Uterus (tissue), 4 donors: ENCODE data around the gene FAM171A2. TPM values are rescaled to one million over a fixed set of nuclear protein-coding genes. Genes with fewer than 3 reads are reported as not detected.

ENCODE experiments used
- DNase-seq, 2 donors: peaks; one replicate each; pipeline ENCODE4 v3.0.0-alpha.2; 2019 to 2020
- H3K27ac ChIP-seq, 2 donors: fragments of 200-600 bp; sonication (generic); 1 replicate in 1 of 2; 2 replicates in 1 of 2; pipeline ENCODE4 v1.5.1; 2016 to 2018
- H3K27me3 ChIP-seq, 2 donors: fragments of 200-600 bp; sonication (generic); one replicate each; pipeline ENCODE4 v1.5.1; 2018 to 2019; ENCODE audit warnings: control low read depth in 1 of 2
- H3K36me3 ChIP-seq, 2 donors: fragments of 200-600 bp; sonication (generic); one replicate each; pipeline ENCODE4 v1.5.1; 2019; ENCODE audit warnings: control low read depth in 1 of 2
- H3K4me1 ChIP-seq, 2 donors: fragments of 200-600 bp; sonication (generic); one replicate each; pipeline ENCODE4 v1.5.1; 2018 to 2019; ENCODE audit warnings: control low read depth in 1 of 2
- H3K4me3 ChIP-seq, 2 donors: fragments of 200-600 bp; sonication (generic); 1 replicate in 1 of 2; 2 replicates in 1 of 2; pipeline ENCODE4 v1.5.1; 2018 to 2019; ENCODE audit warnings: mild to moderate bottlenecking in 1 of 2
- H3K9me3 ChIP-seq, 2 donors: fragments of 200-600 bp; sonication (generic); one replicate each; pipeline ENCODE4 v1.5.1; 2019; ENCODE audit warnings: control low read depth in 1 of 2
- POLR2A ChIP-seq, 2 donors: fragments of 450-650 bp; IDR thresholded peaks; one replicate each; pipeline ENCODE4 v1.6.1; 2016; ENCODE audit warnings: antibody characterized with exemption in 2 of 2, mild to moderate bottlenecking in 1 of 2, moderate library complexity in 1 of 2
- intact Hi-C: fragments of 100-400 bp; cut with DNase I; formaldehyde crosslinking; loops from one replicate; pipeline ENCODE4 v1.15.1; 2023; ENCODE audit warnings: low total_unique reads
- total RNA-seq, 4 donors: library from RNA; depleted of rRNA in 3 of 4; stranded (reverse); fragments of >200 nt in 3 of 4; gene quantifications; one replicate each; pipeline versions ENCODE4 v1.1.0 to v1.2.4, GENCODE V29; 2014 to 2023
- TF ChIP-seq, protein P1 (sequence below), 4 experiments: fragments of 200-600 bp in 2 of 4; fragments of 450-650 bp in 2 of 4; sonication (generic) in 2 of 4; IDR thresholded peaks; one replicate each; pipeline ENCODE4 v1.5.1; 2016 to 2019; ENCODE audit warnings: antibody characterized with exemption in 4 of 4, mild to moderate bottlenecking in 2 of 4, moderate library complexity in 1 of 4
- donor health status: DM: yes; HTN: yes; CAD: no.

Gene FAM171A2
- total RNA-seq, 4 donors from 2014 or later, result 0.77 to 32.1 (median 14.2) TPM

DNA sequence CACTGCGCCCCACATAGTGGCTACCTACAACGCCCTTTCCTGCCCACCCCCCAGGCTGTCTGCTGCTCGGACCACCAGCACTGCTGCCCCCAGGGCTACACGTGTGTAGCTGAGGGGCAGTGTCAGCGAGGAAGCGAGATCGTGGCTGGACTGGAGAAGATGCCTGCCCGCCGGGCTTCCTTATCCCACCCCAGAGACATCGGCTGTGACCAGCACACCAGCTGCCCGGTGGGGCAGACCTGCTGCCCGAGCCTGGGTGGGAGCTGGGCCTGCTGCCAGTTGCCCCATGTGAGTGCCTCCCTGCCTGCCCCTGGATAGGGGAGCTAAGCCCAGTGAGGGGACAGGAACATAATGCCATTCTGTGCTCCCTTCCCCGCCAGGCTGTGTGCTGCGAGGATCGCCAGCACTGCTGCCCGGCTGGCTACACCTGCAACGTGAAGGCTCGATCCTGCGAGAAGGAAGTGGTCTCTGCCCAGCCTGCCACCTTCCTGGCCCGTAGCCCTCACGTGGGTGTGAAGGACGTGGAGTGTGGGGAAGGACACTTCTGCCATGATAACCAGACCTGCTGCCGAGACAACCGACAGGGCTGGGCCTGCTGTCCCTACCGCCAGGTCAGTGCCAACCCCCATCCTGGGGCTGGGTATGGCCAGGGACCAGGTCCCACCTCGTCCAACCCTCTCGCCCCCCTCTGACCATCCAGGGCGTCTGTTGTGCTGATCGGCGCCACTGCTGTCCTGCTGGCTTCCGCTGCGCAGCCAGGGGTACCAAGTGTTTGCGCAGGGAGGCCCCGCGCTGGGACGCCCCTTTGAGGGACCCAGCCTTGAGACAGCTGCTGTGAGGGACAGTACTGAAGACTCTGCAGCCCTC, 11.5 kb downstream of the FAM171A2 start:
- no peaks in the 10 kb centered on the region for H3K36me3 ChIP-seq

DNA sequence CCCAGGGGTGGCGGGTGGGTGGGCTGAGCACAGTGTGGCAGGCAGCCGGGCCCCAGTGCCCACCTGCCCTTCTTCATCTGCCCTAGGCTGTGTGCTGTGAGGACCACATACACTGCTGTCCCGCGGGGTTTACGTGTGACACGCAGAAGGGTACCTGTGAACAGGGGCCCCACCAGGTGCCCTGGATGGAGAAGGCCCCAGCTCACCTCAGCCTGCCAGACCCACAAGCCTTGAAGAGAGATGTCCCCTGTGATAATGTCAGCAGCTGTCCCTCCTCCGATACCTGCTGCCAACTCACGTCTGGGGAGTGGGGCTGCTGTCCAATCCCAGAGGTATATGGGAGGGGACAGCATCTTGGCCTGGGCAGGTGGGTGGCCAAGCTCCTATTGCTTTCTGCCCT, 12.2 kb downstream of the FAM171A2 start:
- Histone ChIP-seq H3K36me3 (no peaks in the 10 kb centered on the region), H3K4me1 (no peaks in the 10 kb centered on the region), H3K27ac (no peak overlapping the region), H3K9me3 (no peaks in the 10 kb centered on the region), H3K4me3 (no peak overlapping the region), H3K27me3 (no peaks in the 10 kb centered on the region)
- TF ChIP-seq, protein P1, sequence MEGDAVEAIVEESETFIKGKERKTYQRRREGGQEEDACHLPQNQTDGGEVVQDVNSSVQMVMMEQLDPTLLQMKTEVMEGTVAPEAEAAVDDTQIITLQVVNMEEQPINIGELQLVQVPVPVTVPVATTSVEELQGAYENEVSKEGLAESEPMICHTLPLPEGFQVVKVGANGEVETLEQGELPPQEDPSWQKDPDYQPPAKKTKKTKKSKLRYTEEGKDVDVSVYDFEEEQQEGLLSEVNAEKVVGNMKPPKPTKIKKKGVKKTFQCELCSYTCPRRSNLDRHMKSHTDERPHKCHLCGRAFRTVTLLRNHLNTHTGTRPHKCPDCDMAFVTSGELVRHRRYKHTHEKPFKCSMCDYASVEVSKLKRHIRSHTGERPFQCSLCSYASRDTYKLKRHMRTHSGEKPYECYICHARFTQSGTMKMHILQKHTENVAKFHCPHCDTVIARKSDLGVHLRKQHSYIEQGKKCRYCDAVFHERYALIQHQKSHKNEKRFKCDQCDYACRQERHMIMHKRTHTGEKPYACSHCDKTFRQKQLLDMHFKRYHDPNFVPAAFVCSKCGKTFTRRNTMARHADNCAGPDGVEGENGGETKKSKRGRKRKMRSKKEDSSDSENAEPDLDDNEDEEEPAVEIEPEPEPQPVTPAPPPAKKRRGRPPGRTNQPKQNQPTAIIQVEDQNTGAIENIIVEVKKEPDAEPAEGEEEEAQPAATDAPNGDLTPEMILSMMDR (IDR thresholded peaks at IDR 0.05), result no peak
- TF ChIP-seq POLR2A (IDR thresholded peaks at IDR 0.05), result no peak
- intact Hi-C loops, result no loop called here
- DNase-seq, result no peak

More for the DNA sequence above, 11.5 kb downstream of the FAM171A2 start:
- Histone ChIP-seq H3K27ac (no peak overlapping the region), H3K4me1 (no peaks in the 10 kb centered on the region), H3K4me3 (no peak overlapping the region), H3K27me3 (no peaks in the 10 kb centered on the region), H3K9me3 (no peaks in the 10 kb centered on the region)
- TF ChIP-seq, protein P1 (IDR thresholded peaks at IDR 0.05), result no peak
- no peak for TF ChIP-seq POLR2A (IDR thresholded peaks at IDR 0.05)
- peak in 1 of 2 donors; percentile 20 for DNase-seq
- intact Hi-C loops, result no loop called here

DNA sequence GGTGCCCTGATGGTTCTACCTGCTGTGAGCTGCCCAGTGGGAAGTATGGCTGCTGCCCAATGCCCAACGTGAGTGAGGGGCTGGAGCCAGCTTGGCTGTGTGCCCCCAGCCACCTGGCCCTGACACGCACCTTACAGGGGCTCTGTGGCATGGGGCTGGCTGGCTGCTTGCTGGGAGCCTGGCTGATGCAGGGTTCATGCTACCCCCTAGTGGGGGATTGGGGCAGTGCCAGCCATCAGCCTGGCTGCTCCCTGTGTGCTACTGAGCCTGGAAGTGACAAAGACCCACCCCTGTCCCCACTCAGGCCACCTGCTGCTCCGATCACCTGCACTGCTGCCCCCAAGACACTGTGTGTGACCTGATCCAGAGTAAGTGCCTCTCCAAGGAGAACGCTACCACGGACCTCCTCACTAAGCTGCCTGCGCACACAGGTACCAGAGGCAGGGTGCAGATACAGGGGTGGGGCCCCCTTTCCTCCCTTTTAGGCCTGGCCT, 12.9 kb downstream of the FAM171A2 start:
- no peaks in the 10 kb centered on the region for H3K36me3 ChIP-seq

DNA sequence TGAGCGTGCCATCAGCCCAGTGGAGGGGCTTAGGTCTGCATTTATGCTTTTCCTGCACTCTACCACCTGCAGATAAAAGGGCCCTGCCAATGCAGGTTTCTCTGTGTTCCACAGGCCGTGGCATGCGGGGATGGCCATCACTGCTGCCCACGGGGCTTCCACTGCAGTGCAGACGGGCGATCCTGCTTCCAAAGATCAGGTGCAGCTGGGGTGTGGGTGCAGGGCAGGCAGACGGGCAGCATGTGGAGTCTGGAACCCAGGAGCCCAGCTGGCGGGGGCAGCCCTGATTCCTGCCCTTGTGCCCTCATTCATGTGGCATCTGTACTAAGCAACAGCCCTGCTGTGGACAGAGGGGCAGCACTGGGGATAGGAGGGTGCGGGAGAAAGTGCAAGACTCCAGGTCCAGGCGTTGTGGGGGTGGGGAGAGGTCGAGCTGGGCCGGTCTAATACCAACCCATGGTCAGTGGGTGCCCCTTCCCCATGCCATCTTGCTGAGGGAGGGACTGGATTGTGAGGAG, 14.0 kb downstream of the FAM171A2 start:
- Histone ChIP-seq H3K27me3 (no peaks in the 10 kb centered on the region), H3K9me3 (no peaks in the 10 kb centered on the region), H3K27ac (no peak overlapping the region), H3K4me3 (no peak overlapping the region), H3K4me1 (no peaks in the 10 kb centered on the region), H3K36me3 (no peaks in the 10 kb centered on the region)
- intact Hi-C loops, result no loop called here
- TF ChIP-seq, protein P1 (IDR thresholded peaks at IDR 0.05), result no peak
- no peak for TF ChIP-seq POLR2A (IDR thresholded peaks at IDR 0.05)
- DNase-seq, result no peak

More for the DNA sequence above, 12.9 kb downstream of the FAM171A2 start:
- DNase-seq, result peak in 1 of 2 donors; percentile 47
- Histone ChIP-seq H3K27me3 (no peaks in the 10 kb centered on the region), H3K9me3 (no peaks in the 10 kb centered on the region), H3K27ac (no peak overlapping the region), H3K4me3 (no peak overlapping the region), H3K4me1 (no peaks in the 10 kb centered on the region)
- TF ChIP-seq, protein P1 (IDR thresholded peaks at IDR 0.05), result peak; percentile 32 to 64 (median 55)
- TF ChIP-seq POLR2A (IDR thresholded peaks at IDR 0.05), result no peak
- intact Hi-C loops, result no loop called here

DNA sequence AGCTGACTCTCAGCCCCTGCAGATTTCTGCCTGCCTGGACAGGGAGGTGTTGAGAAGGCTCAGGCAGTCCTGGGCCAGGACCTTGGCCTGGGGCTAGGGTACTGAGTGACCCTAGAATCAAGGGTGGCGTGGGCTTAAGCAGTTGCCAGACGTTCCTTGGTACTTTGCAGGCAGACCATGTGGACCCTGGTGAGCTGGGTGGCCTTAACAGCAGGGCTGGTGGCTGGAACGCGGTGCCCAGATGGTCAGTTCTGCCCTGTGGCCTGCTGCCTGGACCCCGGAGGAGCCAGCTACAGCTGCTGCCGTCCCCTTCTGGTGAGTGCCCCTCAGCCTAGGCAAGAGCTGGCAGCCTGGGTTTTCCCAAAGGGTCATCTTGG, 14.7 kb downstream of the FAM171A2 start:
- Histone ChIP-seq H3K27me3 (no peaks in the 10 kb centered on the region), H3K27ac (no peak overlapping the region), H3K36me3 (no peaks in the 10 kb centered on the region), H3K4me1 (no peaks in the 10 kb centered on the region), H3K9me3 (no peaks in the 10 kb centered on the region), H3K4me3 (no peak overlapping the region)
- intact Hi-C loops, result no loop called here
- TF ChIP-seq POLR2A (IDR thresholded peaks at IDR 0.05), result no peak
- TF ChIP-seq, protein P1 (IDR thresholded peaks at IDR 0.05), result no peak
- no peak for DNase-seq
